K562 (cell line): Measurements from ENCODE around the gene MYL9. TPM values are rescaled to one million over a fixed set of nuclear protein-coding genes. Genes with fewer than 3 reads are reported as not detected.

Experiments used
- ATAC-seq: fragments of 200-7000 bp; cut with Tn5 transposase; 3 replicates; pipeline ENCODE4 v1.9.1; 2020; ENCODE audit warnings: moderate library complexity
- BruUV-seq: library from RNA; stranded (reverse); fragments of 400-500 nt; replicated peaks from 2 replicates; lab custom pipeline; 2021; lab: Mats Ljungman, UMichigan
- CTCF ChIA-PET: fragments of 300-600 bp; formaldehyde crosslinking; extraction: SDS; loops from one replicate; lab custom pipeline; 2021; ENCODE audit warnings: low intra/inter-chr PET ratio; lab: Yijun Ruan, JAX
- POLR2A ChIA-PET: fragments of 300-600, 350-650 bp; sonication (Branson Sonifier 250); formaldehyde crosslinking; extraction: SDS; loops from one replicate; lab custom pipeline; 2021; ENCODE audit warnings: antibody characterized with exemption, inconsistent platforms; lab: Yijun Ruan, JAX
- DNase-seq, 4 experiments: peaks; one replicate each; pipeline versions ENCODE4 v3.0.0 to v3.0.0-alpha.2; 2011 to 2018; ENCODE audit warnings: low spot score in 3 of 4, mixed read lengths in 3 of 4; ENCODE audit errors: extremely low read depth in 1 of 4
- FAIRE-seq: peaks from 2 replicates; lab custom pipeline; 2011; peaks lifted over from hg19 to GRCh38; lab: Jason Lieb, UNC
- H2AFZ ChIP-seq: 2 replicates; pipeline ENCODE4 v1.6.0; 2011; ENCODE audit warnings: low read depth, low read length, control low read depth, inconsistent platforms
- H3K27ac ChIP-seq: fragments of 200-600 bp; 3 replicates; pipeline ENCODE4 v1.8.0; 2011; ENCODE audit warnings: low read depth, mild to moderate bottlenecking, control low read depth, inconsistent platforms, low read length, moderate library complexity, mixed read lengths; ENCODE audit errors: extremely low read depth
- H3K27me3 ChIP-seq, 2 experiments: fragments of 300-600 bp in 1 of 2; 2 replicates in 1 of 2; 3 replicates in 1 of 2; pipeline versions ENCODE4 v1.6.0 to v1.8.0; 2011; ENCODE audit warnings: inconsistent platforms in 2 of 2, low read length in 2 of 2, mild to moderate bottlenecking in 1 of 2, mixed read lengths in 1 of 2, moderate library complexity in 1 of 2; ENCODE audit not compliant: control insufficient read depth in 2 of 2, insufficient read depth in 2 of 2
- H3K36me3 ChIP-seq: fragments of 300-600 bp; 3 replicates; pipeline ENCODE4 v1.8.0; 2011; ENCODE audit warnings: mild to moderate bottlenecking, low read length, inconsistent platforms; ENCODE audit not compliant: control insufficient read depth, insufficient read depth
- H3K4me1 ChIP-seq, 2 experiments: fragments of 200-600 bp in 1 of 2; replicated peaks in 1 of 2; 2 replicates in 1 of 2; 3 replicates in 1 of 2; pipeline versions ENCODE4 v1.5.1 to v1.8.0; 2011; ENCODE audit warnings: inconsistent platforms in 2 of 2, low read length in 2 of 2, mild to moderate bottlenecking in 1 of 2, mixed read lengths in 1 of 2, moderate library complexity in 1 of 2; ENCODE audit not compliant: control insufficient read depth in 2 of 2, insufficient read depth in 2 of 2
- H3K4me2 ChIP-seq: 2 replicates; pipeline ENCODE4 v1.6.1; 2011; ENCODE audit warnings: low read length, control low read depth, inconsistent platforms, mixed read lengths; ENCODE audit not compliant: insufficient read depth
- H3K4me3 ChIP-seq: fragments of 200-600 bp; sonication (generic), shearing (Covaris generic); 2 replicates; pipeline ENCODE4 v1.5.1; 2016; ENCODE audit warnings: control low read depth, inconsistent platforms
- H3K79me2 ChIP-seq: fragments of 200-600 bp; 3 replicates; pipeline ENCODE4 v1.8.0; 2011; ENCODE audit warnings: low read length, inconsistent platforms; ENCODE audit not compliant: control insufficient read depth, insufficient read depth
- H3K9ac ChIP-seq, 2 experiments: 2 replicates each; pipeline versions ENCODE4 v1.6.0 to v1.6.1; 2011; ENCODE audit warnings: low read depth in 2 of 2, low read length in 2 of 2, control low read depth in 1 of 2, inconsistent platforms in 1 of 2, mild to moderate bottlenecking in 1 of 2, mixed read lengths in 1 of 2; ENCODE audit not compliant: insufficient read depth in 1 of 2
- H3K9me1 ChIP-seq: one replicate; pipeline ENCODE4 v1.6.0; 2011; ENCODE audit warnings: inconsistent platforms, mild to moderate bottlenecking, low read length, moderate library complexity; ENCODE audit not compliant: control insufficient read depth, insufficient read depth
- H3K9me3 ChIP-seq: replicated peaks from 2 replicates; pipeline ENCODE4 v1.5.1; 2011; ENCODE audit warnings: low read depth, low read length, inconsistent platforms; ENCODE audit not compliant: control insufficient read depth, insufficient read depth
- H4K20me1 ChIP-seq: replicated peaks from 2 replicates; pipeline ENCODE4 v1.6.1; 2011; ENCODE audit warnings: low read length, inconsistent platforms, mixed read lengths; ENCODE audit not compliant: control insufficient read depth, insufficient read depth
- ARID1B ChIP-seq: fragments of 450-650 bp; IDR thresholded peaks from 2 replicates; pipeline ENCODE4 v1.6.1; 2016; ENCODE audit warnings: antibody characterized with exemption, mild to moderate bottlenecking, inconsistent platforms
- CBX2 ChIP-seq: fragments of 200-600 bp; sonication (generic); IDR thresholded peaks from one replicate; pipeline ENCODE4 v1.6.1; 2012; ENCODE audit warnings: mild to moderate bottlenecking, low read length, inconsistent platforms; ENCODE audit not compliant: insufficient read depth, poor library complexity, severe bottlenecking
- COPS2 ChIP-seq: fragments of 450-650 bp; conservative IDR thresholded peaks from 2 replicates; pipeline ENCODE4 v1.6.1; 2016; ENCODE audit warnings: mild to moderate bottlenecking, moderate library complexity
- KAT7 ChIP-seq: sonication (generic); formaldehyde crosslinking; IDR thresholded peaks from 2 replicates; pipeline ENCODE4 v1.8.0; 2022; ENCODE audit warnings: missing genetic modification reagents, mild to moderate bottlenecking, borderline replicate concordance
- NCOA2 ChIP-seq, 2 experiments: fragments of 450-650 bp; IDR thresholded peaks; 2 replicates each; pipeline ENCODE4 v1.6.1; 2018; ENCODE audit warnings: mild to moderate bottlenecking in 2 of 2, moderate library complexity in 1 of 2; ENCODE audit not compliant: partially characterized antibody in 2 of 2
- PHB ChIP-seq: fragments of 250-450 bp; sonication (Bioruptor Pico); IDR thresholded peaks from 2 replicates; pipeline ENCODE4 v1.5.0; 2021
- PHTF2 ChIP-seq: fragments of 250-450 bp; sonication (Bioruptor Pico); IDR thresholded peaks from 2 replicates; pipeline ENCODE4 v1.5.0; 2021; ENCODE audit warnings: mild to moderate bottlenecking
- POLR2AphosphoS2 ChIP-seq: IDR thresholded peaks from 2 replicates; pipeline ENCODE4 v1.6.1; 2012; ENCODE audit warnings: low read length, improper control_type of control experiment
- PURB ChIP-seq: sonication (generic); formaldehyde crosslinking; IDR thresholded peaks from 2 replicates; pipeline ENCODE4 v1.9.0; 2021; ENCODE audit warnings: low read depth, mild to moderate bottlenecking, missing genetic modification reagents
- SMAD2 ChIP-seq: fragments of 150-350 bp; IDR thresholded peaks from 2 replicates; pipeline ENCODE4 v1.6.1; 2014; ENCODE audit warnings: low read depth, mild to moderate bottlenecking, low read length
- SMARCA4 ChIP-seq: fragments of 450-650 bp; IDR thresholded peaks from 2 replicates; pipeline ENCODE4 v1.6.1; 2016
- TBL1XR1 ChIP-seq, 2 experiments: IDR thresholded peaks; 2 replicates each; pipeline ENCODE4 v1.6.1; 2012; ENCODE audit warnings: improper control_type of control experiment in 2 of 2, low read length in 2 of 2, mild to moderate bottlenecking in 1 of 2
- TEAD4 ChIP-seq, 2 experiments: sonication (generic) in 1 of 2; formaldehyde crosslinking in 1 of 2; IDR thresholded peaks; 2 replicates each; pipeline versions ENCODE4 v1.6.1 to v1.8.0; 2012 to 2022; ENCODE audit warnings: borderline replicate concordance in 1 of 2, inconsistent platforms in 1 of 2, low read length in 1 of 2, mild to moderate bottlenecking in 1 of 2, missing genetic modification reagents in 1 of 2
- TFAM ChIP-seq: fragments of 250-450 bp; sonication (Bioruptor Pico); conservative IDR thresholded peaks from 2 replicates; pipeline ENCODE4 v1.5.0; 2021; ENCODE audit warnings: mild to moderate bottlenecking, moderate library complexity
- ZNF146 ChIP-seq: IDR thresholded peaks from one replicate; pipeline ENCODE4 v1.6.1; 2018; ENCODE audit warnings: missing compliant biosample characterization; ENCODE audit not compliant: unreplicated experiment
- ZNF174 ChIP-seq: fragments of 250-450 bp; sonication (Bioruptor Pico); IDR thresholded peaks from 2 replicates; pipeline ENCODE4 v1.4.0; 2020; ENCODE audit warnings: mild to moderate bottlenecking
- WGBS: fragments of 100-300 bp; shearing (Covaris generic); methylation state at CpG from one replicate; pipeline ENCODE4 v1.1.6; 2016; ENCODE audit warnings: low coverage, mixed read lengths; ENCODE audit not compliant: insufficient coverage; ENCODE audit errors: missing lambda C conversion rate; 5-methylcytosine and 5-hydroxymethylcytosine counted together
- in situ Hi-C: fragments of 300-500 bp; cut with MboI; formaldehyde crosslinking; loops from 4 replicates; pipeline ENCODE4 v1.15.0; 2018; ENCODE audit warnings: inconsistent platforms, mixed read lengths
- intact Hi-C: fragments of 100-400 bp; cut with micrococcal nuclease; formaldehyde crosslinking; loops from 2 replicates; pipeline ENCODE4 v1.14.2; 2022
- polyA plus RNA-seq, 8 experiments: library from polyadenylated mRNA; depleted of rRNA in 4 of 8; stranded (reverse) in 5 of 8; unstranded in 3 of 8; fragments of >200 nt; fragmentation: Nextera tagmentation in 2 of 8; fragmentation: Illumina TruSeq in 1 of 8; extraction: Ambion mirVana in 2 of 8; extraction: Trizol in 1 of 8; gene quantifications; 2 replicates each; pipeline versions ENCODE4 v1.2.1 to v1.2.3, GENCODE V29; 2011 to 2014; ENCODE audit warnings: inconsistent platforms in 1 of 8, missing spikeins in 1 of 8
- total RNA-seq, 7 experiments: library from RNA; depleted of rRNA in 6 of 7; stranded (reverse); fragments of >200 nt in 6 of 7; fragmentation: Illumina TruSeq in 2 of 7; extraction: Trizol in 2 of 7; gene quantifications; 2 replicates each; pipeline versions ENCODE4 v1.2.1 to v1.2.3, GENCODE V29; 2011 to 2021; ENCODE audit warnings: low replicate concordance in 1 of 7
- TF ChIP-seq, protein P1 (sequence below): sonication (generic); formaldehyde crosslinking; IDR thresholded peaks from 2 replicates; pipeline ENCODE4 v1.8.0; 2023; ENCODE audit warnings: mild to moderate bottlenecking, missing genetic modification reagents

Gene MYL9
- total and polyA plus RNA-seq, 9 of the 15 experiments (the other 6 are each of a cell fraction or from before 2014, with no cell fraction given) = 0.11 to 3.2 (median 0.81) TPM; not detected in 1

DNA sequence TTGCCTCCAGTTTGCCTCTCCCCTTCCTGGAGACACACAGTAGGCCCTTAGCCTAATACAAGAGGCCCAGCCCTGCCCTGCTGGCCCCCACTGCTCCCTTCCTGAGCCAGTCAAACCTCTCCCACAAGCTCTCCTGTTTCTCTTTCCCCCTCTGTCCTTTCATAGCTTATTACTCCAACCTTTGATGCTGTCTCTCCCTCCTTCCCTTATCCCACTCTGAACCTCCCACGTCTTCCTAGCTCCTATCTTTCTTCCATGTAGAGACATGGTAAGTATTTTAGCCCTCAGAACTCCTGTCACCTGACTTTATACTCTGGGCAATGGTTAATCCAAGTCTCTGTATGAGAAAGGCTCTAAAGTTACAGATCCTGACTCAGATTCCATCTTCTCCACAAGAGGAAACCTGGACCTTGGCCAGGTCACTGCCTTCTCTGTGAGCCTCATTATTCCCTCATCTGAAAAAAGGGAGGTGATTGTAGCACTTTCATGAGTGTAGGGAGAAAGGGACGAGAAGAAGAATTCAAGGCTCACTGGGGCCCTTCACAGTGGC lies 38.8 kb downstream of the MYL9 start:
- Histone ChIP-seq H3K4me3 (no peak overlapping the region), H3K27ac (no peak overlapping the region), H3K9me1 (peaks cover 3% of the 10 kb centered on the region), H3K36me3 (peaks cover 57% of the 10 kb centered on the region; the same call in 2 of the 3 replicates), H3K4me2 (no peak overlapping the region), H3K9me3 (no peaks in the 10 kb centered on the region), H3K9ac (no peak overlapping the region), H3K27me3 (no peaks in the 10 kb centered on the region), H3K4me1 (peaks cover 7 to 10% of the 10 kb centered on the region in 2 experiments; a peak in 4 of 5 replicates), H2AFZ (no peak overlapping the region), H4K20me1 (peaks cover 9% of the 10 kb centered on the region), H3K79me2 (peaks cover 31% of the 10 kb centered on the region)
- ATAC-seq (no peak), FAIRE-seq (no peak), DNase-seq (peak in 1 of 4 experiments; percentile 5)
- in situ Hi-C loops = no loop called here
- POLR2A ChIA-PET = interaction anchor here (0.8 to 2.5 kb wide), 2 partner anchors 10 to 255 kb away, joined by 3 to 7 read pairs; no protein-coding TSS in a partner anchor
- TF ChIP-seq COPS2 = no peak
- TF ChIP-seq POLR2AphosphoS2 = no peak
- TF ChIP-seq TFAM (CRISPR knock-in tag) = no peak
- no peak for TF ChIP-seq ZNF174 (CRISPR knock-in tag)
- TF ChIP-seq ARID1B = no peak
- no peak for TF ChIP-seq PHB (CRISPR knock-in tag)
- TF ChIP-seq PHTF2 = no peak
- TF ChIP-seq SMAD2 = no peak
- TF ChIP-seq TBL1XR1 (IDR thresholded peaks at IDR 0.05; ENCODE audit: low read length in 2 of 2) = no peak
- no peak for TF ChIP-seq TEAD4 (IDR thresholded peaks at IDR 0.05; ENCODE audit: low read length)
- no peak for TF ChIP-seq TEAD4 (CRISPR knock-in tag; IDR thresholded peaks at IDR 0.05; ENCODE audit: borderline replicate concordance)
- no peak for TF ChIP-seq PURB (CRISPR knock-in tag)
- TF ChIP-seq NCOA2 (IDR thresholded peaks at IDR 0.05; ENCODE audit: partially characterized antibody in 2 of 2) = no peak
- no peak for TF ChIP-seq ZNF146 (CRISPR knock-in tag)
- no peak for TF ChIP-seq SMARCA4
- no peak for TF ChIP-seq CBX2
- no peak for TF ChIP-seq KAT7 (CRISPR knock-in tag)
- TF ChIP-seq, protein P1, sequence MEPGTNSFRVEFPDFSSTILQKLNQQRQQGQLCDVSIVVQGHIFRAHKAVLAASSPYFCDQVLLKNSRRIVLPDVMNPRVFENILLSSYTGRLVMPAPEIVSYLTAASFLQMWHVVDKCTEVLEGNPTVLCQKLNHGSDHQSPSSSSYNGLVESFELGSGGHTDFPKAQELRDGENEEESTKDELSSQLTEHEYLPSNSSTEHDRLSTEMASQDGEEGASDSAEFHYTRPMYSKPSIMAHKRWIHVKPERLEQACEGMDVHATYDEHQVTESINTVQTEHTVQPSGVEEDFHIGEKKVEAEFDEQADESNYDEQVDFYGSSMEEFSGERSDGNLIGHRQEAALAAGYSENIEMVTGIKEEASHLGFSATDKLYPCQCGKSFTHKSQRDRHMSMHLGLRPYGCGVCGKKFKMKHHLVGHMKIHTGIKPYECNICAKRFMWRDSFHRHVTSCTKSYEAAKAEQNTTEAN (CRISPR knock-in tag) = no peak
- CTCF ChIA-PET = no interaction called here
- WGBS = 78% methylated on average over 2 of the region's 2 CpGs
- BruUV-seq = no TSS peak
- intact Hi-C loops = no loop called here
